Esophagus squamous epithelium (tissue), 5 donors: ENCODE measurements around the gene CYP4F8. TPM values are rescaled to one million over a fixed set of nuclear protein-coding genes. Genes with fewer than 3 reads are reported as not detected.

Experiments used
- DNase-seq: peaks from one replicate; lab custom pipeline; 2025; lab: John Stamatoyannopoulos, UW
- H3K27ac ChIP-seq, 4 donors: fragments of 200-600 bp; sonication (generic); one replicate each; pipeline ENCODE4 v1.5.1; 2016 to 2019; ENCODE audit warnings: mild to moderate bottlenecking in 1 of 4
- H3K27me3 ChIP-seq, 4 donors: fragments of 200-600 bp; sonication (generic); 1 replicate in 3 of 4; 2 replicates in 1 of 4; pipeline versions ENCODE4 v1.5.1 to v1.6.0; 2017 to 2021; ENCODE audit warnings: antibody characterized with exemption in 1 of 4
- H3K36me3 ChIP-seq, 3 donors: fragments of 200-600 bp; sonication (generic); one replicate each; pipeline ENCODE4 v1.5.1; 2016 to 2019
- H3K4me1 ChIP-seq, 3 donors: fragments of 200-600 bp; sonication (generic); one replicate each; pipeline ENCODE4 v1.5.1; 2017 to 2019
- H3K4me3 ChIP-seq, 4 donors: fragments of 200-600 bp; sonication (generic); 1 replicate in 3 of 4; 2 replicates in 1 of 4; pipeline ENCODE4 v1.5.1; 2016 to 2019; ENCODE audit warnings: mild to moderate bottlenecking in 2 of 4, moderate library complexity in 1 of 4
- H3K9me3 ChIP-seq, 3 donors: fragments of 200-600 bp; sonication (generic); one replicate each; pipeline ENCODE4 v1.5.1; 2016 to 2019
- POLR2A ChIP-seq, 4 donors: fragments of 450-650 bp; IDR thresholded peaks; one replicate each; pipeline ENCODE4 v1.6.1; 2017; ENCODE audit warnings: antibody characterized with exemption in 4 of 4, mild to moderate bottlenecking in 4 of 4, moderate library complexity in 3 of 4
- WGBS, 2 donors: methylation state at CpG; one replicate each; pipeline ENCODE4 v1.1.5; 2018; 5-methylcytosine and 5-hydroxymethylcytosine counted together
- intact Hi-C: fragments of 100-400 bp; cut with DNase I; formaldehyde crosslinking; loops from one replicate; pipeline ENCODE4 v1.15.0; 2022
- total RNA-seq, 4 donors: library from RNA; depleted of rRNA; stranded (reverse); fragments of >200 nt; gene quantifications; one replicate each; pipeline ENCODE4 v1.1.0, GENCODE V29; 2016
- TF ChIP-seq, protein P1 (sequence below), 6 experiments: fragments of 450-650 bp in 4 of 6; fragments of 200-600 bp in 2 of 6; sonication (generic) in 2 of 6; IDR thresholded peaks; one replicate each; pipeline ENCODE4 v1.5.1; 2016 to 2019; ENCODE audit warnings: antibody characterized with exemption in 6 of 6, mild to moderate bottlenecking in 4 of 6, moderate library complexity in 4 of 6
- donor health status: DM: yes; HTN: yes; CAD: no.

CYP4F8 gene
- total RNA-seq, 4 donors from 2014 or later, result not detected

DNA sequence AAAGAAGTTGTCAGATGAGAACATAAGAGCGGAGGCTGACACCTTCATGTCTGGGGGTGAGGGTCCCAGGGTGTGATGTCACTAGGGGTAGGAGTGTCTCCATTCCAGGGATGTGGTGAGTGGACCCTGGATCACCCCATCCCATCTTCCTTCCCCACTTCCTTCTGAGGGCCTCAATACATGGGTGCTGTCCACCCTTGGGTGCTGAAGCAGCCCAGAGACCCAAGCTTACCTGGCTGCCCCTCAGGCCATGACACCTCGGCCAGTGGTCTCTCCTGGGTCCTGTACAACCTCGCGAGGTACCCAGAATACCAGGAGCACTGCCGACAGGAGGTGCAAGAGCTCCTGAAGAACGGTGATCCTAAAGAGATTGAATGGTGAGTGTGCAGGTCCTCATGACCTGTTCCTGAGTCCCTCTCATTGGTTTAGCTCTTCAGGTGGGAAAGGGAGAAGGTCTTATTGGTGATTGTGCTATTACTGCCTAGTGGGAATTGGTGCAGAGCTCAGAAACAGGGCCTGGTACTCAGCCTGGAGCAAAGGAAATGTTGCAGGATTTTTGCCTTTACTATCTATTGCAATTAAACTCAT, 37.7 kb upstream of the CYP4F8 start:
- no peaks in the 10 kb centered on the region for H3K4me1 ChIP-seq
- no peak overlapping the region for H3K27ac ChIP-seq
- H3K36me3 ChIP-seq, result no peaks in the 10 kb centered on the region
- no peaks in the 10 kb centered on the region for H3K9me3 ChIP-seq
- WGBS, 2 donors, result 70 to 71% methylated on average over 3 to 5 of the region's 6 CpGs
- DNase-seq, result no peak
- TF ChIP-seq POLR2A (IDR thresholded peaks at IDR 0.05), result no peak
- TF ChIP-seq, protein P1, sequence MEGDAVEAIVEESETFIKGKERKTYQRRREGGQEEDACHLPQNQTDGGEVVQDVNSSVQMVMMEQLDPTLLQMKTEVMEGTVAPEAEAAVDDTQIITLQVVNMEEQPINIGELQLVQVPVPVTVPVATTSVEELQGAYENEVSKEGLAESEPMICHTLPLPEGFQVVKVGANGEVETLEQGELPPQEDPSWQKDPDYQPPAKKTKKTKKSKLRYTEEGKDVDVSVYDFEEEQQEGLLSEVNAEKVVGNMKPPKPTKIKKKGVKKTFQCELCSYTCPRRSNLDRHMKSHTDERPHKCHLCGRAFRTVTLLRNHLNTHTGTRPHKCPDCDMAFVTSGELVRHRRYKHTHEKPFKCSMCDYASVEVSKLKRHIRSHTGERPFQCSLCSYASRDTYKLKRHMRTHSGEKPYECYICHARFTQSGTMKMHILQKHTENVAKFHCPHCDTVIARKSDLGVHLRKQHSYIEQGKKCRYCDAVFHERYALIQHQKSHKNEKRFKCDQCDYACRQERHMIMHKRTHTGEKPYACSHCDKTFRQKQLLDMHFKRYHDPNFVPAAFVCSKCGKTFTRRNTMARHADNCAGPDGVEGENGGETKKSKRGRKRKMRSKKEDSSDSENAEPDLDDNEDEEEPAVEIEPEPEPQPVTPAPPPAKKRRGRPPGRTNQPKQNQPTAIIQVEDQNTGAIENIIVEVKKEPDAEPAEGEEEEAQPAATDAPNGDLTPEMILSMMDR (IDR thresholded peaks at IDR 0.05), result no peak
- peaks cover 0 to 27% (median 0%) of the 10 kb centered on the region in 4 donors for H3K27me3 ChIP-seq
- intact Hi-C loops, result no loop called here
- H3K4me3 ChIP-seq, result no peak overlapping the region

- H3K36me3 ChIP-seq, result no peaks in the 10 kb centered on the region
- TF ChIP-seq POLR2A (IDR thresholded peaks at IDR 0.05), result no peak
- TF ChIP-seq, protein P1 (IDR thresholded peaks at IDR 0.05), result no peak
- peaks cover 0 to 63% (median 3%) of the 10 kb centered on the region in 4 donors for H3K27me3 ChIP-seq
- DNase-seq, result no peak
- 72 to 79% methylated on average over 5 to 7 of the region's 12 CpGs for WGBS, 2 donors
- no peak overlapping the region for H3K4me3 ChIP-seq
- intact Hi-C loops, result no loop called here
- H3K4me1 ChIP-seq, result peaks cover 3 to 9% (median 4%) of the 10 kb centered on the region in 3 donors
- no peaks in the 10 kb centered on the region for H3K9me3 ChIP-seq
- no peak overlapping the region for H3K27ac ChIP-seq
Observed at GRCh38 chr19:15583346-15583745, 31.7 kb upstream of the CYP4F8 start.

GRCh38 chr19:15584095-15584494, 30.9 kb upstream of the CYP4F8 start:
- 39% methylated on average over 7 of the region's 10 CpGs; no CpG with 5 or more reads in 1 of the 2 donors for WGBS, 2 donors
- Histone ChIP-seq H3K36me3 (no peaks in the 10 kb centered on the region), H3K4me1 (peaks cover 3 to 9% (median 4%) of the 10 kb centered on the region in 3 donors), H3K4me3 (peak overlapping the region in 1 of 4 donors; percentile 37), H3K27ac (no peak overlapping the region), H3K27me3 (peaks cover 0 to 66% (median 3%) of the 10 kb centered on the region in 4 donors), H3K9me3 (no peaks in the 10 kb centered on the region)
- TF ChIP-seq, protein P1 (IDR thresholded peaks at IDR 0.05), result no peak
- no peak for TF ChIP-seq POLR2A (IDR thresholded peaks at IDR 0.05)
- DNase-seq, result no peak
- intact Hi-C loops, result no loop called here

DNA sequence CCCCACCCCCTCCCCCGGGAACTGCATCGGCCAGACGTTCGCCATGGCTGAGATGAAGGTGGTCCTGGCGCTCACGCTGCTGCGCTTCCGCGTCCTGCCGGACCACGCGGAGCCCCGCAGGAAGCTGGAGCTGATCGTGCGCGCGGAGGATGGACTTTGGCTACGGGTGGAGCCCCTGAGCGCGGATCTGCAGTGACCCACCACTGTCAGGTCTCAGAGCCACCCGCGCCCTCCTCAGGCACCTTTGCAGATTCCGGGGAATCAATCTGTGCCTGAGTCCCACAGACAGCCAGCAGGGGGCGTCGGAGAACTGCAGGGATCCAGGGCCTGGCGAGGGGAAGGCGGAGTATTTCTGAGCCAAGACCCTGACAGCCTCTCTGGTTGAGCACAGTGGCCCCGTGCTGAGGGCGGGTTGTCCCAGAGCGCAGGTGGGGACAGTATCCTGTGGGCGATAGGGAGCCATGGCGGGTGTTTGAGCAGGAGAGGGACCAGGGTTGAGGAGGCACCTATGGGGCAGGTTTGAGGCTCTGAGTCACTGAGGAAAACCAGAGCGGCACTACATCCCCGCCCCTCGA, 30.4 kb upstream of the CYP4F8 start:
- no peak for DNase-seq
- H3K4me3 ChIP-seq, result peak overlapping the region in 1 of 4 donors; percentile 37
- H3K4me1 ChIP-seq, result peaks cover 3 to 9% (median 4%) of the 10 kb centered on the region in 3 donors
- intact Hi-C loops, result no loop called here
- TF ChIP-seq, protein P1 (IDR thresholded peaks at IDR 0.05), result peak in 5 of 6 experiments; percentile 74 to 91 (median 80)
- TF ChIP-seq POLR2A (IDR thresholded peaks at IDR 0.05), result no peak
- no peaks in the 10 kb centered on the region for H3K9me3 ChIP-seq
- peaks cover 0 to 66% (median 3%) of the 10 kb centered on the region in 4 donors for H3K27me3 ChIP-seq
- no peak overlapping the region for H3K27ac ChIP-seq
- H3K36me3 ChIP-seq, result no peaks in the 10 kb centered on the region
- WGBS, 2 donors, result 25 to 34% methylated on average over 5 of the region's 35 CpGs

DNA sequence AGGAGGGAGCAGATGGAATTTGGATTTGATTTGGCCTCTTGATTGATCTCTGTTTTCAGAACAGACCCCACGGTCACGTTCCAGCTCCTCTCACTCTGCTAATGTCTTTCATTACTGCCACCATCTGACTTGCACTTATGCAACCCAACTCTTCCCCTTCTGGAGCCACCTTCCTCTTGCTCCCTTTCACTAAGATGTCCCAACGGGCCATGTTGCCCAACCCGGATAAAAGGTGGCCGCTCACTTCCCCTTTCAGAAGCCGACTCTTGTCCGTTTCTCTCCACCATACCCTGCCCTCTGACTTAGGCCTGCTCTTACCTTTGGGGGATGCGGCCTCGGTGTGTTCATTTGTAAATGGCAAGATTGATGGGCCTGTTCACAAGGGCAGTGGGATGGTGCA, 27.4 kb upstream of the CYP4F8 start:
- H3K4me1 ChIP-seq, result peaks cover 3 to 9% (median 4%) of the 10 kb centered on the region in 3 donors
- no peak for TF ChIP-seq POLR2A (IDR thresholded peaks at IDR 0.05)
- TF ChIP-seq, protein P1 (IDR thresholded peaks at IDR 0.05), result no peak
- H3K9me3 ChIP-seq, result no peaks in the 10 kb centered on the region
- WGBS, 2 donors, result 66 to 78% methylated on average over 9 of the region's 9 CpGs
- DNase-seq, result no peak
- no peak overlapping the region for H3K4me3 ChIP-seq
- H3K27ac ChIP-seq, result no peak overlapping the region
- H3K27me3 ChIP-seq, result peaks cover 0 to 55% (median 3%) of the 10 kb centered on the region in 4 donors
- intact Hi-C loops, result no loop called here
- no peaks in the 10 kb centered on the region for H3K36me3 ChIP-seq
